Measurements from ENCODE around the gene LAMC2.

DNA sequence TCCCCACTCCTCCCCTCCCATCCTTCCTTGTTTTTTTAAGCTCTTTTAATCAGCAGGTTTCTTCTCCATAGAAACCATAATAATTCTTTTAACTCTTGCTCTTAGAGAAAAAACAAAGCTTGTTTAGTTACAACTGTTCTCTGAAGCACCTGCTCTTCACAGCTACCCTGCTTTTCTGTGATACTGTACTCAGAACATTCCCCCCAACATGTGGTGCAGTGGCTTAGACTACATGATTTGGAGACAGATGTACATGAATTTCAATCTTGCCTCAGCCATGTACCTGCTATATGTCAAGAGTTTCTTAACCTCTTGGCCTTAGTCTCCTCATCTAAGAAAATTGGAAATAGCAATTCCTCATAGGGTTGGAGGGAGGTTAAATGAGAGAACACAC is 33.5 kb downstream of the LAMC2 start:
- TF ChIP-seq, protein P1, sequence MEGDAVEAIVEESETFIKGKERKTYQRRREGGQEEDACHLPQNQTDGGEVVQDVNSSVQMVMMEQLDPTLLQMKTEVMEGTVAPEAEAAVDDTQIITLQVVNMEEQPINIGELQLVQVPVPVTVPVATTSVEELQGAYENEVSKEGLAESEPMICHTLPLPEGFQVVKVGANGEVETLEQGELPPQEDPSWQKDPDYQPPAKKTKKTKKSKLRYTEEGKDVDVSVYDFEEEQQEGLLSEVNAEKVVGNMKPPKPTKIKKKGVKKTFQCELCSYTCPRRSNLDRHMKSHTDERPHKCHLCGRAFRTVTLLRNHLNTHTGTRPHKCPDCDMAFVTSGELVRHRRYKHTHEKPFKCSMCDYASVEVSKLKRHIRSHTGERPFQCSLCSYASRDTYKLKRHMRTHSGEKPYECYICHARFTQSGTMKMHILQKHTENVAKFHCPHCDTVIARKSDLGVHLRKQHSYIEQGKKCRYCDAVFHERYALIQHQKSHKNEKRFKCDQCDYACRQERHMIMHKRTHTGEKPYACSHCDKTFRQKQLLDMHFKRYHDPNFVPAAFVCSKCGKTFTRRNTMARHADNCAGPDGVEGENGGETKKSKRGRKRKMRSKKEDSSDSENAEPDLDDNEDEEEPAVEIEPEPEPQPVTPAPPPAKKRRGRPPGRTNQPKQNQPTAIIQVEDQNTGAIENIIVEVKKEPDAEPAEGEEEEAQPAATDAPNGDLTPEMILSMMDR (IDR thresholded peaks at IDR 0.05): no peak
- TF ChIP-seq POLR2AphosphoS5 (IDR thresholded peaks at IDR 0.05; ENCODE audit: insufficient read depth in 1 of 2, low read depth in 1 of 2): no peak
- no peak for TF ChIP-seq POLR2A (IDR thresholded peaks at IDR 0.05)

All from vagina (tissue), 2 donors.